H9 (cell line): Measurements from ENCODE around the gene THSD4. TPM values are rescaled to one million over a fixed set of nuclear protein-coding genes. Genes with fewer than 3 reads are reported as not detected.

Experiments
- DNase-seq: peaks from one replicate; pipeline ENCODE4 v3.0.0-alpha.2; 2017
- H2AFZ ChIP-seq: one replicate; pipeline ENCODE4 v1.6.1; 2013; ENCODE audit warnings: mild to moderate bottlenecking, low read length, control low read depth, moderate library complexity
- H2AK5ac ChIP-seq: 2 replicates; pipeline ENCODE4 v1.6.1; 2013; ENCODE audit warnings: low read length, control low read depth, mixed read lengths; ENCODE audit not compliant: insufficient read length
- H2BK120ac ChIP-seq: one replicate; pipeline ENCODE4 v1.6.1; 2013; ENCODE audit warnings: low read depth, mild to moderate bottlenecking, low read length, control low read depth, inconsistent platforms; ENCODE audit not compliant: poor library complexity, severe bottlenecking
- H2BK12ac ChIP-seq: 2 replicates; pipeline ENCODE4 v1.6.1; 2013; ENCODE audit warnings: low read length, control low read depth, mixed read lengths, low read depth; ENCODE audit not compliant: insufficient read length
- H2BK15ac ChIP-seq: 2 replicates; pipeline ENCODE4 v1.6.1; 2013; ENCODE audit warnings: low read depth, low read length, control low read depth
- H2BK20ac ChIP-seq: one replicate; pipeline ENCODE4 v1.6.1; 2013; ENCODE audit warnings: low read depth, mild to moderate bottlenecking, low read length, control low read depth, inconsistent platforms; ENCODE audit not compliant: poor library complexity, severe bottlenecking
- H2BK5ac ChIP-seq: 2 replicates; pipeline ENCODE4 v1.6.1; 2013; ENCODE audit warnings: low read length, control low read depth, mixed read lengths; ENCODE audit not compliant: insufficient read length
- H3K14ac ChIP-seq: 2 replicates; pipeline ENCODE4 v1.6.1; 2013; ENCODE audit warnings: low read length, control low read depth; ENCODE audit not compliant: insufficient read depth
- H3K18ac ChIP-seq: 2 replicates; pipeline ENCODE4 v1.6.1; 2013; ENCODE audit warnings: low read depth, mild to moderate bottlenecking, mixed read lengths, low read length, control low read depth; ENCODE audit not compliant: insufficient read length
- H3K23ac ChIP-seq: 2 replicates; pipeline ENCODE4 v1.6.1; 2013; ENCODE audit warnings: low read length, control low read depth, mixed read lengths, low read depth; ENCODE audit not compliant: insufficient read length
- H3K23me2 ChIP-seq: 2 replicates; pipeline ENCODE4 v1.6.1; 2013; ENCODE audit warnings: low read depth, mild to moderate bottlenecking, mixed read lengths, low read length, control low read depth; ENCODE audit not compliant: insufficient read length, poor library complexity, severe bottlenecking
- H3K27ac ChIP-seq: 2 replicates; pipeline ENCODE4 v1.5.1; 2013; ENCODE audit warnings: low read length, control low read depth, mixed read lengths, low read depth; ENCODE audit not compliant: insufficient read length
- H3K27me3 ChIP-seq: 2 replicates; pipeline ENCODE4 v1.6.1; 2013; ENCODE audit warnings: low read length, control low read depth, inconsistent platforms; ENCODE audit not compliant: insufficient read depth
- H3K4ac ChIP-seq: 2 replicates; pipeline ENCODE4 v1.6.1; 2013; ENCODE audit warnings: low read depth, mild to moderate bottlenecking, control low read depth, inconsistent platforms, low read length, moderate library complexity
- H3K4me1 ChIP-seq: 2 replicates; pipeline ENCODE4 v1.6.1; 2013; ENCODE audit warnings: low read length, control low read depth, inconsistent platforms; ENCODE audit not compliant: insufficient read depth
- H3K4me2 ChIP-seq: 2 replicates; pipeline ENCODE4 v1.6.1; 2013; ENCODE audit warnings: low read length, control low read depth, mixed read lengths; ENCODE audit not compliant: insufficient read length, insufficient read depth
- H3K56ac ChIP-seq: 2 replicates; pipeline ENCODE4 v1.6.1; 2013; ENCODE audit warnings: low read depth, mild to moderate bottlenecking, mixed read lengths, low read length, control low read depth; ENCODE audit not compliant: insufficient read length
- H3K79me1 ChIP-seq: 2 replicates; pipeline ENCODE4 v1.6.1; 2013; ENCODE audit warnings: low read depth, mild to moderate bottlenecking, moderate library complexity, low read length, control low read depth, inconsistent platforms; ENCODE audit not compliant: insufficient read depth, poor library complexity, severe bottlenecking
- H3K79me2 ChIP-seq: 2 replicates; pipeline ENCODE4 v1.6.1; 2013; ENCODE audit warnings: low read length, control low read depth, inconsistent platforms; ENCODE audit not compliant: insufficient read depth
- H3K9ac ChIP-seq: 2 replicates; pipeline ENCODE4 v1.6.1; 2013; ENCODE audit warnings: low read length, control low read depth, mixed read lengths; ENCODE audit not compliant: insufficient read length; ENCODE audit errors: extremely low read depth
- H3K9me3 ChIP-seq: one replicate; pipeline ENCODE4 v1.6.1; 2013; ENCODE audit warnings: low read depth, low read length, inconsistent platforms; ENCODE audit not compliant: control insufficient read depth
- H3T11ph ChIP-seq: one replicate; pipeline ENCODE4 v1.6.1; 2013; ENCODE audit warnings: mild to moderate bottlenecking, low read length, control low read depth, inconsistent platforms
- H4K20me1 ChIP-seq: one replicate; pipeline ENCODE4 v1.6.1; 2013; ENCODE audit not compliant: control insufficient read depth, insufficient read length, insufficient read depth
- H4K5ac ChIP-seq: 2 replicates; pipeline ENCODE4 v1.6.1; 2013; ENCODE audit warnings: low read depth, mild to moderate bottlenecking, mixed read lengths, low read length, control low read depth; ENCODE audit not compliant: insufficient read length
- H4K8ac ChIP-seq: replicated peaks from 2 replicates; pipeline ENCODE4 v1.6.1; 2013; ENCODE audit warnings: low read length, control low read depth, mixed read lengths, low read depth; ENCODE audit not compliant: insufficient read length
- H4K91ac ChIP-seq: 2 replicates; pipeline ENCODE4 v1.6.1; 2013; ENCODE audit warnings: low read depth, mild to moderate bottlenecking, moderate library complexity, mixed read lengths, low read length, control low read depth; ENCODE audit not compliant: insufficient read length
- H3K27ac Mint-ChIP-seq, 3 experiments: 2 replicates in 2 of 3; 3 replicates in 1 of 3; pipeline ENCODE4 v1.8.0; 2020 to 2021; ENCODE audit warnings: mixed read lengths in 3 of 3, mild to moderate bottlenecking in 1 of 3, moderate library complexity in 1 of 3
- H3K27me3 Mint-ChIP-seq: 2 replicates; pipeline ENCODE4 v1.8.0; 2021; ENCODE audit warnings: low read depth, mild to moderate bottlenecking, moderate library complexity, mixed read lengths
- H3K36me3 Mint-ChIP-seq, 3 experiments: 2 replicates in 2 of 3; 3 replicates in 1 of 3; pipeline ENCODE4 v1.8.0; 2020 to 2021; ENCODE audit warnings: low read depth in 3 of 3, mixed read lengths in 3 of 3; ENCODE audit not compliant: insufficient read depth in 1 of 3
- H3K4me1 Mint-ChIP-seq, 2 experiments: 2 replicates each; pipeline ENCODE4 v1.8.0; 2020; ENCODE audit warnings: mixed read lengths in 2 of 2
- H3K4me3 Mint-ChIP-seq, 2 experiments: 2 replicates in 1 of 2; 3 replicates in 1 of 2; pipeline ENCODE4 v1.8.0; 2020 to 2021; ENCODE audit warnings: mild to moderate bottlenecking in 2 of 2, mixed read lengths in 2 of 2, moderate library complexity in 1 of 2
- H3K9me3 Mint-ChIP-seq, 2 experiments: 2 replicates in 1 of 2; 3 replicates in 1 of 2; pipeline ENCODE4 v1.8.0; 2020; ENCODE audit warnings: mild to moderate bottlenecking in 2 of 2, mixed read lengths in 2 of 2, moderate library complexity in 1 of 2
- CTCF ChIP-seq: fragments of 200-600 bp; sonication (generic); conservative IDR thresholded peaks from 3 replicates; pipeline ENCODE4 v1.8.0; 2021; ENCODE audit warnings: antibody characterized with exemption, mild to moderate bottlenecking
- WGBS: extraction: QIAGEN DNeasy Blood & Tissue Kit; methylation state at CpG from one replicate; pipeline ENCODE4 v1.1.7; 2013; ENCODE audit warnings: missing lambda C conversion rate, low lambda C conversion rate, mixed read lengths; ENCODE audit not compliant: insufficient read length; ENCODE audit errors: extremely low coverage; 5-methylcytosine and 5-hydroxymethylcytosine counted together
- total RNA-seq: library from RNA; stranded (reverse); gene quantifications from 2 replicates; pipeline ENCODE4 v1.2.1, GENCODE V29; 2021

Gene THSD4
- total RNA-seq, 1 experiment from 2014 or later = 5.5 TPM

GRCh38 chr15:71677766-71678165 lies 562.5 kb downstream of the THSD4 start:
- no peak overlapping the region for H2BK5ac ChIP-seq
- no peaks in the 10 kb centered on the region for H4K20me1 ChIP-seq
- H4K91ac ChIP-seq = no peak overlapping the region
- H2BK12ac ChIP-seq = no peak overlapping the region
- H3K79me1 ChIP-seq = no peaks in the 10 kb centered on the region
- H3K4me1 ChIP-seq = peaks cover 12% of the 10 kb centered on the region
- no peak overlapping the region for H2BK15ac ChIP-seq
- Mint-ChIP-seq H3K4me3 (no peak overlapping the region), H3K9me3 (no peaks in the 10 kb centered on the region), H3K27ac (no peak overlapping the region), H3K36me3 (no peaks in the 10 kb centered on the region; a peak in 1 of 7 replicates), H3K27me3 (peaks cover 2% of the 10 kb centered on the region; the same call in 1 of the 2 replicates), H3K4me1 (peaks cover 39 to 50% of the 10 kb centered on the region in 2 experiments)
- H3K4me2 ChIP-seq = no peak overlapping the region
- no peak for DNase-seq
- H3K23me2 ChIP-seq = no peaks in the 10 kb centered on the region
- no CpG with 5 or more reads among the region's 5 CpGs for WGBS
- no peak overlapping the region for H3K27ac ChIP-seq
- no peak overlapping the region for H2BK20ac ChIP-seq
- H2BK120ac ChIP-seq = no peak overlapping the region
- no peak overlapping the region for H4K8ac ChIP-seq
- H3K27me3 ChIP-seq = no peaks in the 10 kb centered on the region
- H4K5ac ChIP-seq = no peak overlapping the region
- H2AFZ ChIP-seq = no peak overlapping the region
- no peak for TF ChIP-seq CTCF
- H3K9ac ChIP-seq = no peak overlapping the region
- H3K79me2 ChIP-seq = no peaks in the 10 kb centered on the region
- no peak overlapping the region for H3K56ac ChIP-seq
- no peak overlapping the region for H3K18ac ChIP-seq
- H3K14ac ChIP-seq = no peak overlapping the region
- no peaks in the 10 kb centered on the region for H3K9me3 ChIP-seq
- no peak overlapping the region for H3T11ph ChIP-seq
- H3K4ac ChIP-seq = no peak overlapping the region
- H3K23ac ChIP-seq = no peak overlapping the region
- no peak overlapping the region for H2AK5ac ChIP-seq
